Inferior parietal cortex (tissue), 1 donor: Measurements from ENCODE around the gene ABCA4.

ENCODE experiments used
- DNase-seq: peaks from one replicate; pipeline ENCODE4 v3.0.0-alpha.2; 2016; ENCODE audit errors: extremely low spot score

The ABCA4 gene

DNA sequence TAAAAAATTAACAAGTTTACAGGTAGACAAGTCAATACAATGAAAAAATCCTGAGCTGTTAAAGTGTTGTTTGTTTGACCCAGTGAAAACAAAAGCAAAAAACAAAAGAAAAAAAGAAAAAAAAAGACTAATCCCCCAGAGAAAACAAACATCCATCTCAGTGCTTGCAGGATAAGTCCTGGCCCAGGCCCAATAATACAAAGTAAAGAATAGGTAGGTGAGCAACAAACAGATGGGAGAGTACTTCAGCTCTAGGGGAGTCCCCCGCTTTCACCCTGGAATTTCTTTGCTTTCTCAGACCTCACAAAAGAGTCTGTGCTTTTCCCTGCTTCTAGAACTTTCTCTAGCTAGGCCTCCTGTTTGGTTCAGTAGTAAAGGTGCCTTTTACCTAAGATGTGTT is 70.3 kb downstream of the ABCA4 start:
- no peak for DNase-seq

DNA sequence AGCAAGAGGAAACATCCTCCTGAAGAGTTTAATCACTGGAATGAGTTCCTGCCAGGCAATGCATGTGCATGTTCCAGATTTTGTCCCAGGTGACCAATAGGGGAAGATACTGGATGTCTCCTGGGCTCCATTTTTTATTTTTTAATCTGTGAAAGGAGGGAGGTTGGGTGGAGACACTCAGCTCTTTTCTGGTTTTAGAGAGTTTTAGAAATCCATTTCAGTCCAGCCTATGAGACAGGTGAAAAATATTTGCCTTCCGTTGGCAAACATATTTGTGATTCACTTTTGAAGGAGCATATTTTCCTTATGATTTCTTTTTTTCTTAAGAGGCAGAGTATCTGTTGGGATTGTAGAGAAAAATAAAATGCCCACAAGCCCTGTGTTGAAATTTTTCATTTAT is 70.7 kb downstream of the ABCA4 start:
- no peak for DNase-seq

DNA sequence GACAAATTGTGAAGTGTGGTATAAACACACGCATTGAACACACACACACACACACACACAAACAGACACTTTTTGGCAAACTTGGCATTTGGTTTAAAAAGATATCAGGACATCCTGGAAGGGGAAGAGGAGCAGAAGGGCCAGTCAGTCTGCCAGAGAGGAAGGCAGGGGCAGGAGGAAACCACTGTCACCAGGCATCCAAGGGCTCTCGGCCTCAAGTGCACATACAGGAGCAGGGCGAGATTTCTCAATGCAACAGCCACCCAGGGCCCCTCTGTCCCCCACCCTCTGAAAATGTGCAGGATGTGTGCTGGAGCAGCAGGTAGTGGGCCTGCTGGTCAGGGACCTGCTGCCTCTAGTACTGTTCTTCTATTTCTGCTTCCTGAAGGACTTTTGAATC is 71.2 kb downstream of the ABCA4 start:
- no peak for DNase-seq

DNA sequence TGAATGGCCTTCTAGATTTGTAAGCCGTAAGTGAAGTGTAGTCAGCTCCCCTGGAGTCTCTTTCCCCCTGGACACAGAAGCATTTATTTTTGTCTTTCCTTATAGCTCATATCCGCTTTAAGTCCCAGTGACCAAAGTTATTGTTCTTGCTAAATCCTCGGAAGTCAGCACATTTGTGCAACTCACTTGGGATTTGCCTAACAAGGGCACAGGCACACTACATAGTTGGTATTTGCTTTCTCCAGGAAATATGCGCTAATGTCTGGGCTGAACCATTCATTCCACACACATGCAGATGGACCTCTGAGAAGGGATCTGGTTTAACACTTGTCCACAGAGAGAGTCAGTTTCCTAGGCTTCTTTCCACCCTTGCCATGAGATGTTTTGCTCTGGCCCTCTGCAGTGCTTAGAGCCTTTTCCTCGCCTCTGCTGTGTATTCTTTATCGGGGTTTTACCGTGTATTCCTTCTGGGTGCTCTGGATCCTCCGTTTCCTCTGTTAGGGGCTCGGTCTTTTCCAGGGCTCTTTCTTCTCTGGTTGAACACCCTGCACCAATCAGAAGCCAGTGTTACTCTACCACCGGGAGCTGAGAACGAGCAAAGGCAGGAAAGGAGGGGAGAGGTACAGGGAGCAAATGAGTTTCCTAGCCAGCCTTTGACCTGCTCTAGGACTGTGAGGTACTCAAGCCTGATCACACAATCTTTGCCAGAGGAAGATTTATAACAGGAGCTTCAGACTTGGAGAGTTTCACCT is 72.4 kb downstream of the ABCA4 start:
- DNase-seq: no peak

DNA sequence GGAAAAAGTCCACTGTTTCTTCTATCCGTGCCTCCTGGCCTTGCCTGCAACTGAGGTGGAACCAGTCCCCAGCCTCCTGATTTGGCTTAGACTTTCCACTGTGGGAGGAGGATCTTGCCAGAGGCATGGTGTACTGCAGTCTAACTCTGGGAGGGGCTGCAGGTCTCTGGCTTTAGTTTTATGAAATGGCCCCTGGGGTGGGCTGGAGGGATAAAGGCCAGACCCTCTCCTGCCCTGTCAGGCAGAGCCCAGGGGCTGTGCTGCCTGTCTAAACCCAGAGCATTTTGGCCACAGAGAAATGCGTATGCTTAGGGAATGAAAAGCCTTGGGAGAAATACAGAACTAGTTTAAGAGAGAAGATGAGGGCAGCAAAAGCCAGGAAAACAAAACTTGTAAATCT is 73.0 kb downstream of the ABCA4 start:
- DNase-seq: no peak

DNA sequence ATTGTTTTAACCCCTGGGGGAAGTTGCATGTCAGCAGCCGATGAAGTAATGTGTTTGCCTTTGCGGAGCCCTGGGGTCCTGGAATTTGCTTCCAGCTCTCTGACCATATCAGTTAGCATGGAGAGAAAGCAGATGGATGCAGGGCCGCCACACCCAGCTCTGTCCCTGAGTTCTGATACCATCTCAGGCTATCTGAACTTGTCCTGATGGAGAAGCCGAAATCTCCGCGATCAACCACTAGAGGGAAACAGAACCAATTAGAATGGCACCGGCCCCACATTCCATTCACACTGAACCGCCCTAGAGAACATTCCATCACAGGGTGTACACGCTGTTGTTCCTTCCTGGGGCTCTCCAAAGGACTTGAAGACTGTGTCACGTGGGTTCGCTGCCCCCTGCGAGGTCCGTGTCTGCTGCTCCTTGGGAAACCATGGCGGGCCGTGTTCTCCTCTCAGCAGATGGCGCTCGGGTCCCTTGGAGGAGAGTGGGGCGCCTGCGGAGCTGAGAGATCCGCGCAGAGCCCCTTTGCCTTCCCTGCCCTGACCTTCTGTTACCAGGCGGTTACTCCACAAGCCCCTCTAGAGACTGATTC is 75.4 kb downstream of the ABCA4 start:
- DNase-seq: peak; percentile 58

DNA sequence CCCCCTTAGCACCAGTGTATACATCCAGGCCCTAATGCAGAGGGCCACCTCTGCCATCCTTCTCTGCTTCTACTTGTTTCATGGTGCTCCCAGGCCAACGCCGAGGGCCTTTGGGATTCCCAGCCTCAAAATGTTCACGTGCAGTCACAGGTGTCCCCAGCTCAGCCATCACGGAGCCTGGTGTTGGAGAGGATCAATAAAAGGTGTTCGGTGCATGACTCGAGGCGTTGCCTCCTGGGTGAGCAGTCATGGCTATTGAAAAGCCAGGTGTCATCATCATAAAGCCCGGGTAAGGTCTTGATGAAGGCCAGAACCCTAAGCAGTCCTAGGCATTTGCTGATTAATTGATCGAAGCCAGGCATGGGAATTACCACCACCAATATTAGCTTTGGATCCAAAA is 76.1 kb downstream of the ABCA4 start:
- DNase-seq: no peak

DNA sequence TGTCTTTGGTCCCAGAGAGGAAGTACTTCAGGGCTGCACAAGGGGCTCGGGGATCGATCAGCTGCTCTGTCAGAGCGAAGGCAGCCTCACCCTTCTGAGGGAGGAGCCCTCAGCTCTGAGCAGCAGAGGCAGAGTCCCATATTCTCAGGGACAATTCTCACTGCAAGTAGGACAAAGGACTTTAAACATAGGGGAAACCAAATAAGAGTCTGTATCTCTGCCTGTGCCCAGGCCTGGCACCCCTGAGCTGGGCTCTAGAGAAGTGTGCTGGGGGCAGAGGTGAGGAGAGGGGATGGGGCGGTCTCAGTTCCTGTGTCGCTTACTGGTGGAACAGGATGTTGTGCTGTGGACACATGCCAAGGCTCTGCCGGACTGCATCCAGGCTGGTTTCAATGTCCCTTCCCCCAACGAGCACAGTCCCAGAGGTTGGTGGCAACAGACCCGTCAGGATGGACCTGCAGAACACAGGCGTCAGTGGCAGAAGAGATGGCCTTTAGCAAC is 76.6 kb downstream of the ABCA4 start:
- DNase-seq: no peak

DNA sequence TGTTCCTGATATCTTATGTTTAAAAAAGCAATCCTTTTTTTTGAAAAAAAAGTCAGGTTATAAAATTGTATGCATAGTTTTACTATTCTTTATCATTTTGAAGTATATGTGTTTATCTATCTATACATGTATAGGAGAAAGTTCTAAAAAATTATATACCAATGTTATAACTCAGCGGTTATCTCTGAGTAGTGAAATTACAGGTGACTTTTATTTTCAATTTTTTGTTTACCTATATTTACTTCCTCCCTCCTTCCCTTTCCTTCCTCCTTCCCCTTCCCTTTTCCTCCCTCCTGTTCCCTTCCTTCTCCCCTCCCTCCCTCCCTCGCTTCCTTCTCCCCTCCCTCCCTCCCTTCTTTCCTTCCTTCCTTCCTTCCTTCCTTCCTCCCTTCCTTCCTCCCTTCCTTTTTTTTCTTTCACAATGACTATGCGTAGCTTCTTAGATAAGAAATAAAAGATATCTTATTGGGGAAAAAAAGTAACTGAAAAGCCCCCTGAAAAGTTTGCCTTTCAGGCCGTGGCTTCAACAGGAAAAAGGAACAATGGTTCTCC is 77.1 kb downstream of the ABCA4 start:
- DNase-seq: no peak

DNA sequence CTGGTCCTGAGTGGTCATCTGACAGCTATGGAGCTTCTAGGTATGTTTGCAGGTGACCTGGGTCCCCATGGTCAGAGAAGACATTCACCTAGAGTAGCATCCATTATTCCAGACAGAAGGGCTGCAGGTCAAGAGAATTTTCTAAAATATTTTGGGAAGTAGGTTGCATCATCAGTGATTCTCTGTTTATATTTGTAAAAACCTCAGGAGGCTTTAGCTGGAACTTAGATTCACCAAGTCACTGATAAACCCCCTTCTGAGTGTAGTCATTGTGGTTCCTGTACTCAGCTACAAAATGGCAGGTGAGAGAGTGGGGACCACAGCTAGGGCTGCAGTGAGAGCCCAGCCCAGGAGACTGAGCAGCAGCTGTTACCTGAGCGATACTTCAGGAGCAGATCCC is 78.6 kb downstream of the ABCA4 start:
- no peak for DNase-seq

DNA sequence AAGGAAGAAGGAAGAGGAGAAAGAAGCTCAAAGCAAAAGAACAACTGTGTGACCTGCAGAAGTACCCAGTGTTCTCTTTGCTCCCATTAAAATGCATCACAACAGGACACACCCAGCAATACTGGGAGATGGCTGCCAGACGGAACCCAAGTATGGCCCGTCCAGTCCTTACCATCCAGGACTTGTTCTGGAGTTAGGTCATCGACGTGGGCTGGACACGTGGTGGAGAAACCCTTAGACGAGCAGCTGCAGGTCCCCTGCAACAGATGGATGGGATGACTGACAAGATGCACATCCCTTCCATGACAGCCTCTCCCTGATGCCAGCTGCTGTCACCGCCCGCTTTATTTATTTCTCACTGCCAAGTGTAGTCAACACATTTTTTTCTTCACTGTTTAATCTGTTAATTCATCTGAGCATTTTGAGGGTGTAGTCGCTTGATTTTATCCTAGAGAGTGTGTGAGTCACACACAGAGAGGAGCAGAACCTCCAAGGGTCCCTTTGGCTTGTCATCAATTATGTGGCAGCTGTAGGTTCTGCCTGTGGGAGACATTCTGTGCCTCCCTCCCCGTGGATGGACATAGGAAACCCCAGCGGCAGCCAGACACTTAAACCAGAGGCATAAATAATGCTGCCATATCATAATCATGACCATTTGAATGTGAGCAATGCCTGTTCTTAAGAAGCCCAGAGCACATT is 80.9 kb downstream of the ABCA4 start:
- DNase-seq: no peak

DNA sequence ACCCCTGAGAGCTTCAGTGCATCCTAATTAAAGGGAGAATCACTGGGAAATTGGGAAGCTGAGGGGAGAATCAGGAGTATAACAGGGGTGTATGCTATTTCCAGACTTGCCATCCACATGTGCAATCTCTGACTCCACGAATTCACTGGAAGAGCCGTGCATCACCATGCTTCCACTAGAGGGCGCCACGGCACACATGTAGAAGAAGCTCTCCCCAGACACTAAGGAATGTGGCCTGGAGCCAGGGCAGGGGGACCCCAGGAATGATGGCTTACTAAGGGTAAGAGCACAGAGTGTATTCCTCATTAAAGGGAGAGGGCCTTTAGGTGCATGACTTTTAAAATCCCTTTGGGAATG is 81.5 kb downstream of the ABCA4 start:
- peak; percentile 82 for DNase-seq

DNA sequence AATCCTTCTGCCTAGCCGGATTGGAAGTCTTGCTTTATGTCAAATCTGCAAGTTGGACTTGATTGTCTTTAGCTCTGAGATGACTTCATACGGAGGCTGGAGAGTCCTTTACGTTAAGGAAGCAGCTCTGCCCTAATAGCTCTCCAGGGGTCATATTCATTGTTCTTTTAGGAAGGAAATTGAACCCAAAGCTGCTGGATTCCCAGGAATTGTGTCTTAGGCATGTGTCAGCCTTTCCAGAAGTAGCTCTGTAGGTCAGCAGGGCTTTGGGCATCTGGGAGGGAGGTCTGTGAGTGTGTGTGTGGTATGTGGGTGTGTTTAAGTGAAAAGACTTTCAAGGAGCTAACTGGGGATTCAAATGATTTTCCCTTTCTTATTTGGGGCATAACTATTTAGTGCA is 82.4 kb downstream of the ABCA4 start:
- DNase-seq: no peak

DNA sequence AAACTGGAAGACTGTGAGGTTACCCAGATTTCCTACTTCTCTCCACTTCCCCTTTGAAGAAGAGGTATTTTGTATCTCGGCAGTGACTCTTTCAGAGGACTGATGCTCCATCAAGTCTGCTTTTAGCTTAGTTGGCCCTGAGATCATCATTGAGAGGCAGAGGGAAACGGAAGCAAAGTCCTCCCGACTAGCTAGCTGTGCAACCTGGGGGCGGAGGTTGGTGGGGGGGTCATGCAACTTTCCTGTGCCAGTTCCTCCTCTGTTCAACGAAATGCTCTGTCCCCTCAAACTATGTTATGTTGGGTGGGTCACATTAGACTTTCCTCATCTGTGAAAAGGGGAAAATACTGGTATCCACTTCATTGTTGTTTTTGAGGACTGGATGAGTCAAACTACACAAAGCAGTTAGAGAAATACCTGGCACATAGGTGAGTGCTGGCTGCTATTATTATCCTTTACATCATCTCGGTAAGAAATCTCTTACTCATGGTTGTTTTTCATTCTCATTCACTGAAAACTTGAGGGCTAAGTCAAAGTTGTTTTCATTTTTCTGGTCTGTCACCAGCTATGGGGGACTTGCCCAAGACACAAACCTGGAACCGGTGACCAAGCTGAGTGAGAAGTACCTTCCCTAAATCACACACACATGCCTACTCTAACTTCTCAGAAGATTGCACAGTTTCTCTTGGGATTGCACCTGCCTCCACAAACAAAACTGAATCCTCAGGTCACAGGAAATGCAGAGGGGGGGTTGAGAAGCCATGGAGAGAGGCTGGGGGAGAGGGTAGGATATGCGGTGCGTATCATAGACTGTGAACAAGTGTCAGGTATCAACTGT is 83.3 kb downstream of the ABCA4 start:
- no peak for DNase-seq

DNA sequence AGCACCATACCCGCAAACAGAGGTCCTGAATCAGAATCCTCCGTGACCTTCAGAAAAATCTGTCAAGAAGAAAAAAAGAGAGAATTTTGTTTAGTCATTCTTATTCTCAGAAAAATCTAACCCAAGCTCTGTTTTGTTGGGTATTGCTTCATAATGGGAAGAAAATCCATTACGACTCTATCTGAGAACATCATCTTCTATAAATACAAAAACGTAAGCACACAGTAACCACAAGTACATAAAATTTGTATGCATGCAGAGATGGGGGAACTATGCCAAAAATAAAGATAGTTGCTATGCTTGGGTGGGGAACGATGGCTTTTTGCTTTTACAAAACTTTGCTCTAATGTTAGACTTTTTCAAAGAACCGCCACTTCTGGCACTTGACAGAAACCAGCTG is 84.2 kb downstream of the ABCA4 start:
- DNase-seq: no peak

DNA sequence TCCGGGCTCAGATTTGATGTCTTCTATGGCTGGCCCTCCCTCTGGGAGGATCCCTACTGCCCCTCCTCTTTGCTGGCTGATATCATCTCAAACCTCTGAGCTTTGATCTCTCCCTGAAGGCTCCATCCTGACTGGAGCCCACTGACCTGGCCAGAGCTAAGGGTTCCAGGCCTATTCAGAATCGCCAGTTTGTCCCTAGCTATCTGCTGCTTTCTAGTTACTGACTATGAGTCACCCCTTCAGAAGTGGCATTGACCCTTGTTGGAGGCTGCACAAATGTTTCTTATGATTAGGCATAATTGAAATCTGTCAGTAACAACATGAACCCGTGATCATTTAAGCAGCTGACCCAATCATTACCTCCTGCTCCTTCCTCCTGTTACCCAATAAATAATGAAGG is 87.1 kb downstream of the ABCA4 start:
- no peak for DNase-seq

DNA sequence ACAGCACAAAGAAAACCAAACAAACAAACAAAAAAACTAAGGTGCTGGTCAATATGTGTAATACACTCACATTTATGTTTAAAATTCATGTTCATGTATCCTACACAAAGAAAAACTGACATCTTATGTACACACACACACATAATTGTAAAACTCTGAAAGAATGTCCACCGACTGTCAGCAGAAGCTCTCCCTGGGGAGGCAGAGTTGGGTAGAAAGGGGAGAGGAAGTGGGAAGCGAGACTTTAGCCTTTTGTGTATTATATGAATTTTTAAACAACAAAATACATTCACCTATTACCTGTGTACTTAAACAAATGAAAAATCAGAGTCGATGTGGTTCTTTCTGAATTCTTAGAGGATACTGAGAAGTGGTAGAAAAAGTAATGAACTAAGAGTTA is 88.3 kb downstream of the ABCA4 start:
- no peak for DNase-seq

DNA sequence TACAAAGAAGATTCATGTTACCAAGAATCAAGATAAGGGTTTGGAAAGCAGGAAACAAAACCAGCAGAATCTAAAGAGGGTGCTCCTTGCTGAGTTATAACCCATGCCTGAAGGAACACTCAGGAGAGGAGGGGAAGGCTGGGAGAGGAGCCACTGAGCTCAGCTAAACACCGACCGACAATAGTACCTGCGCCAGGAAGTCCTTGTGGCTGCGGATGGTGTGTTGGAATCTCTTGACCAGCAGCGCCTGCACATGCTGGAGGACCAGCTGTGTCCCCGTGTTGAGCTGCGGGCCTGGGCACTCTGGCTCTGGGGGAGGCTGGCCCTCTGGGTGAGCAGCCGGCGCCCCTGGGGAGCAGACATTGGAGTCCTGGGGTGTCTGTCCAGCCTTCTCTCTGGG is 89.4 kb downstream of the ABCA4 start:
- no peak for DNase-seq

DNA sequence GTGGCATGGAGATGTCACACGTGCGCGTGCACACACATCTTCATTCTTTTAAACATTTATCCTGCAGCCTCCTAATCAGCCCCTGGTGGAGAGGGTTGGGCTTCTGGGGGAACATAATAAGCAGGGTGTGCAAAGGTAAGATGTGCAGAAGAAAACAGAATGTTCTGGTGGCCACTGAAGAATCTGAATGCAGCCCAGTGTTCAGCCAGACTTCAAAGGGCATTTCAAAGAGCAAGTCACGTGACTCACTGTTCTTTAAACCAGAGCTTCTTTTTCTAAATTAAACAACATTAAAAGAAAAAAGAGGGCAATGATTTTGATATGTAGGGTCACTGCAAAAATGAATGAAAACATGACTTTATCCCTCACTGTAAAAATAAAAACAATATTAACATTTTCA is 89.8 kb downstream of the ABCA4 start:
- DNase-seq: no peak

DNA sequence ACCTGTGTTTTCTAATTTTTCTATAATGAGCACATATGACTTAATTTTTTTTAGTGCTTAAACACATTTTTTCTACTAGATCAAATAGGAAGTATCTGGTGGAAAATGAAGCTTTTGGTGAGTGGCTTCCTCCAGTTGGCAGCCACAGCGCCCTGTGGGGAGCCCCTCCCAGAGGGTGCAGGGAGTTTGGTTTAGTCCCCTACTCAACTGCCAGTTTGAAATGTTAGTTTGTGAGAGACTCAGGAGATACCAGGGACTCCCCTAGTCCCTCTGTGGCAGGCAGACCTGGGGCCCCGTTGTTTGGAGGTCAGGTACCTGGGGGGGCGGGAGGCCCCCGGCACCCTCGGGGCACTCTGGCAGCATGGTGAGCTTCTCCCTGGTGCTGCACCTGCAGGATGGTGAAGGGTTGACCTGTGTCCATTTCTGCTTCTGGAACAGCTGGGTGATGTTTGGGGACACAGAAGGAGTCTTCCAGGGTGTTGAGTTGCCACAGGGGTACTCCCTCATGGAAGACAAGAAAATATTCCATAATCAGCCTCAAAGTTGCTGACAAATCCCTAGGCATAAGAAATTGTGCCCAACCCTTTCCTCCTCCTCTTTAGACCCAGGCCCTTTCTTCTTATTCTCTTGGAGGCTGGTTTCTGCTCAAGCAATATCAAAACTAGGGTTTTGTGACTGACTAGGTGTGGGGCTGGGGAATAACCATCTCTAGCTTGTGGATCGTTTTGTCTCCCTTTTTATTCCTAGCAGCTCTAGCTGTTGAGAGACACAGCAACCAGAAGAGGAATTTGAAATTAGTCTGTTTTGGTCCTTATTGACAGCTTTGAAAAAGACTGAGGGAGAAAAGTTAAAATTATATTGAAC is 91.6 kb downstream of the ABCA4 start:
- no peak for DNase-seq
